SKM-1 (cell line): ENCODE data around the gene RO60.

Experiments used
- DNase-seq: peaks from one replicate; lab custom pipeline; 2025; ENCODE audit not compliant: unreplicated experiment; lab: John Stamatoyannopoulos, UW

RO60 gene

DNA sequence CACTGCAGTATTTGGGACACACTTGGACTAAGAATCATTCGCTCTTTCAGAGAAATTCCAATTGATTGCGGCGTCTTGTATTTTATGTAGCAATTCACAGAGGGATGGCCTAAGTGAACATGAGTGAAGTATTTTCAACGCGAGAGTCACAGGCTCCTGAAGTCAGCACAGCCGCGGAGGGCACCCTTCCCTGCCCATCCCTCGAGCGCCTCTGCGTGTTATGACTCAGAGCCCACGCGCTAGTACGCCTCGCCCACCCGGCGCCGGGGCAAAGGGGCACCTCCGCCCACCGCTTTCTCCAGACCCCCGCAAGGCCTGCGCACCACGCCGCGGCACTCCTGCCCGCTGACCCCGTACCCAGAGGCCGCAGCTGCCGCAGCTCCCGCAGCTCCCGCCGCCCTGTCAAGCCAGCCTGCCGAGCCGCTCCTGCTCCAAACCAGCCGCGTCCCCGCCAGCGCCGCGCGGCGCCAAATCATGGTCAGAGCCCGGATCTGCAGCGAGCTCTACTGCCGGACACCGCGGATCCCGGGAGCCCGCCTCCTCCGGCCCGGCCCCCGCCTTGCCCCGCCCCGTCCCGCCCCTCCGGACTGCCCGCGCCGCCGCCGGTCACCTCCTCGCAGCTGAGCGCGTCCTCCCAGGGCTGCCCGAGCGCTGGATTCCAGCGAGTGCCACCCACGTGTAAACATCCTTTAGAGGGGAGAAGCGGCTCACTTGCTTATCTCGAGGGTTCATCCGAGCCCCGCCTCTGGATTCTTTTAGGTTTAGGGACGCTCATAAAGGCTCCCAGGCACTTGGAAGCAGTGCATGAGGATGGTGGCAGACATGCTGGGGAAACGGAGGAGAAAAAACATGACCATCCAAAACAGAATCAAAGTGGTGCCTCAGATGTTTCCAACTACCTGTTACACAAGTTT, 45.8 kb downstream of the RO60 start, which contains the start of gene GLRX2:
Gene GLRX2 (minus strand): TSS at position 508 of the 914 bp plus-strand sequence. CDS start 32 bp downstream, at position 476.
- DNase-seq: peak; percentile 78

DNA sequence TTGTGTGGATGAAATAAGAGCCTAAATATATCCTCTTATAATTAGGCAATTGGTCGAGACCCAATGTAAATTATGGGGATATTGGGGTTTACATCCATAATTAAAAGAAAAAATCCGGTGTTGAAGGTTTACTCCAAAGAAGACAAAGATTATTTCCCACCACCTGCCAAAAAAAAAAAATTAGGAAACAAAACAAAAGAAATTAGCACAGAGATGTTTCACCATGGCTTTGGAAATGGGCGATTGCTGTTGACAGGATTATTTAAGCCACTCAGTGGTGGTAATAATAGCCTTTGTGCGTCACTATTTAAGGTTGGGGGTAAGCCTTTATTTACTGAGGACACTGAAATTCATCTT, 46.4 kb downstream of the RO60 start:
- no peak for DNase-seq

DNA sequence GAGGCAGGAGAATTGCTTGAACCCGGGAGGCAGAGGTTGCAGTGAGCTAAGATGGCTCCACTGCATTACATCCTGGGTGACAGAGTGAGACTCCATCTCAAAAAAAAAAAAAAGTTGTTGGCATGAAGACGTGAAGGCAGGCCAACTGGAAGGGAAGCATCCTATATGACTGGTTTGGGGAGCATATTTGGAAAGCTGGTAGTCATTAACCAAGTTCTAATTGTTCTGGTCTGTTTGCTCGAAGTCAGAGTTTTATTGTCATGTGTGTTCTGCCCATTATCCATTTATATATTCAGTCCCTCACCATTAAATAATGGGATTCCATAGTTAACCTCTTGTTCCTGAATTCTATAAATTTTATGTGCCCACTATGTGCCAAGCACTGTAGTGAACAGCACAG, 49.1 kb downstream of the RO60 start:
- no peak for DNase-seq
